GM12892 (cell line): ENCODE data around the gene C1orf94.

ENCODE experiments used
- POLR2A ChIP-seq: IDR thresholded peaks from 2 replicates; pipeline ENCODE4 v1.6.1; 2011; ENCODE audit warnings: low read depth, low read length, control low read depth
- TAF1 ChIP-seq: IDR thresholded peaks from 2 replicates; pipeline ENCODE4 v1.6.1; 2011; ENCODE audit warnings: low read depth, mild to moderate bottlenecking, control low read depth, low read length, borderline replicate concordance

- TF ChIP-seq TAF1 (no peak), POLR2A (no peak)
Observed at GRCh38 chr1:34262921-34263320, 86.2 kb downstream of the C1orf94 start.
